HepG2 (cell line): ENCODE measurements around the gene NTMT1. TPM values are rescaled to one million over a fixed set of nuclear protein-coding genes. Genes with fewer than 3 reads are reported as not detected.

Source experiments
- ATF7-NPFF ChIP-seq: sonication (generic); formaldehyde crosslinking; IDR thresholded peaks from 2 replicates; pipeline ENCODE4 v1.8.1; 2023; ENCODE audit warnings: mild to moderate bottlenecking, low read depth, missing genetic modification reagents, moderate library complexity
- ATM ChIP-seq: fragments of 450-650 bp; IDR thresholded peaks from 2 replicates; pipeline ENCODE4 v1.7.1; 2017; ENCODE audit warnings: mild to moderate bottlenecking, borderline replicate concordance
- CEBPB ChIP-seq: IDR thresholded peaks from 2 replicates; pipeline ENCODE4 v1.6.1; 2011; ENCODE audit warnings: low read depth, low read length, improper control_type of control experiment, borderline replicate concordance
- HHEX ChIP-seq: IDR thresholded peaks from 2 replicates; pipeline ENCODE4 v1.6.1; 2016; ENCODE audit warnings: control low read depth
- MAZ ChIP-seq, 2 experiments: sonication (generic) in 1 of 2; formaldehyde crosslinking in 1 of 2; IDR thresholded peaks; 2 replicates each; pipeline versions ENCODE4 v1.5.0 to v1.6.1; 2012 to 2020; ENCODE audit warnings: low read depth in 2 of 2, mild to moderate bottlenecking in 2 of 2, borderline replicate concordance in 1 of 2, improper control_type of control experiment in 1 of 2, low read length in 1 of 2, missing genetic modification reagents in 1 of 2, moderate library complexity in 1 of 2
- NFE2 ChIP-seq: sonication (generic); formaldehyde crosslinking; IDR thresholded peaks from 2 replicates; pipeline ENCODE4 v1.4.0; 2020; ENCODE audit warnings: missing genetic modification reagents
- ZBTB2 ChIP-seq: sonication (generic); formaldehyde crosslinking; IDR thresholded peaks from 2 replicates; pipeline ENCODE4 v1.8.0; 2022; ENCODE audit warnings: low read depth, missing genetic modification reagents
- ZIK1 ChIP-seq: sonication (generic); formaldehyde crosslinking; IDR thresholded peaks from 2 replicates; pipeline ENCODE4 v1.5.0; 2020; ENCODE audit warnings: mild to moderate bottlenecking, low read depth, missing genetic modification reagents, borderline replicate concordance
- ZNF256 ChIP-seq: sonication (generic); formaldehyde crosslinking; conservative IDR thresholded peaks from 2 replicates; pipeline ENCODE4 v1.4.0; 2020; ENCODE audit warnings: missing genetic modification reagents
- ZNF280B ChIP-seq: sonication (generic); formaldehyde crosslinking; IDR thresholded peaks from 2 replicates; pipeline ENCODE4 v1.5.0; 2020; ENCODE audit warnings: missing genetic modification reagents, mild to moderate bottlenecking, borderline replicate concordance
- ZNF333 ChIP-seq: sonication (generic); formaldehyde crosslinking; IDR thresholded peaks from 2 replicates; pipeline ENCODE4 v1.4.0; 2020; ENCODE audit warnings: mild to moderate bottlenecking, missing genetic modification reagents, borderline replicate concordance
- ZNF512B ChIP-seq: sonication (generic); formaldehyde crosslinking; IDR thresholded peaks from 2 replicates; pipeline ENCODE4 v1.5.1; 2020; ENCODE audit warnings: missing genetic modification reagents, mild to moderate bottlenecking, borderline replicate concordance
- ZNF598 ChIP-seq: sonication (generic); formaldehyde crosslinking; IDR thresholded peaks from 2 replicates; pipeline ENCODE4 v1.5.1; 2020; ENCODE audit warnings: mild to moderate bottlenecking, missing genetic modification reagents, borderline replicate concordance
- polyA plus RNA-seq, 8 experiments: library from polyadenylated mRNA; depleted of rRNA in 3 of 8; stranded (reverse) in 7 of 8; unstranded in 1 of 8; fragments of >200 nt; fragmentation: Illumina TruSeq in 4 of 8; extraction: Trizol in 4 of 8; gene quantifications; 2 replicates each; pipeline versions ENCODE4 v1.2.1 to v1.2.3, GENCODE V29; 2011 to 2016; ENCODE audit warnings: low read depth in 4 of 8, missing spikeins in 1 of 8, mixed read lengths in 1 of 8; ENCODE audit not compliant: insufficient read depth in 1 of 8
- total RNA-seq, 5 experiments: library from RNA; depleted of rRNA; stranded (reverse); fragments of >200 nt; fragmentation: Illumina TruSeq; extraction: Trizol; gene quantifications; 2 replicates each; pipeline ENCODE4 v1.2.3, GENCODE V29; 2016; ENCODE audit warnings: low read depth in 1 of 5
- TF ChIP-seq, protein P1 (sequence below): IDR thresholded peaks from 2 replicates; pipeline ENCODE4 v1.6.1; 2012; ENCODE audit warnings: low read depth, low read length, improper control_type of control experiment
- TF ChIP-seq, protein P2 (sequence below): sonication (generic); formaldehyde crosslinking; IDR thresholded peaks from 2 replicates; pipeline ENCODE4 v1.4.0; 2020; ENCODE audit warnings: missing genetic modification reagents
- TF ChIP-seq, protein P3 (sequence below): sonication (generic); formaldehyde crosslinking; IDR thresholded peaks from 2 replicates; pipeline ENCODE4 v1.5.1; 2020; ENCODE audit warnings: missing genetic modification reagents, mild to moderate bottlenecking, borderline replicate concordance

NTMT1 gene
- total and polyA plus RNA-seq, 2 of the 13 experiments (the other 11 are each of a cell fraction or from before 2014, with no cell fraction given), result 49.1 to 53.8 TPM

- TF ChIP-seq, protein P1, sequence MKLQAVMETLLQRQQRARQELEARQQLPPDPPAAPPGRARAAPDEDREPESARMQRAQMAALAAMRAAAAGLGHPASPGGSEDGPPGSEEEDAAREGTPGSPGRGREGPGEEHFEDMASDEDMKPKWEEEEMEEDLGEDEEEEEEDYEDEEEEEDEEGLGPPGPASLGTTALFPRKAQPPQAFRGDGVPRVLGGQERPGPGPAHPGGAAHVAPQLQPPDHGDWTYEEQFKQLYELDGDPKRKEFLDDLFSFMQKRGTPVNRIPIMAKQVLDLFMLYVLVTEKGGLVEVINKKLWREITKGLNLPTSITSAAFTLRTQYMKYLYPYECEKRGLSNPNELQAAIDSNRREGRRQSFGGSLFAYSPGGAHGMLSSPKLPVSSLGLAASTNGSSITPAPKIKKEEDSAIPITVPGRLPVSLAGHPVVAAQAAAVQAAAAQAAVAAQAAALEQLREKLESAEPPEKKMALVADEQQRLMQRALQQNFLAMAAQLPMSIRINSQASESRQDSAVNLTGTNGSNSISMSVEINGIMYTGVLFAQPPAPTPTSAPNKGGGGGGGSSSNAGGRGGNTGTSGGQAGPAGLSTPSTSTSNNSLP, result no peak
- TF ChIP-seq ATF7-NPFF (CRISPR knock-in tag), result no peak; the same call in 1 of the 2 replicates
- no peak; the same call in 1 of the 2 replicates for TF ChIP-seq ZBTB2
- no peak for TF ChIP-seq HHEX (CRISPR knock-in tag)
- 0 out of 2 replicates have a peak, but pooled peaks have one; percentile 10 for TF ChIP-seq ZIK1 (CRISPR knock-in tag)
- TF ChIP-seq ATM, result no peak
- no peak for TF ChIP-seq ZNF256 (CRISPR knock-in tag)
- TF ChIP-seq MAZ (IDR thresholded peaks at IDR 0.05; ENCODE audit: borderline replicate concordance, low read depth, low read length), result no peak
- 0 out of 2 replicates have a peak, but pooled peaks have one; percentile 36 for TF ChIP-seq MAZ (CRISPR knock-in tag; IDR thresholded peaks at IDR 0.05; ENCODE audit: low read depth)
- TF ChIP-seq, protein P2, sequence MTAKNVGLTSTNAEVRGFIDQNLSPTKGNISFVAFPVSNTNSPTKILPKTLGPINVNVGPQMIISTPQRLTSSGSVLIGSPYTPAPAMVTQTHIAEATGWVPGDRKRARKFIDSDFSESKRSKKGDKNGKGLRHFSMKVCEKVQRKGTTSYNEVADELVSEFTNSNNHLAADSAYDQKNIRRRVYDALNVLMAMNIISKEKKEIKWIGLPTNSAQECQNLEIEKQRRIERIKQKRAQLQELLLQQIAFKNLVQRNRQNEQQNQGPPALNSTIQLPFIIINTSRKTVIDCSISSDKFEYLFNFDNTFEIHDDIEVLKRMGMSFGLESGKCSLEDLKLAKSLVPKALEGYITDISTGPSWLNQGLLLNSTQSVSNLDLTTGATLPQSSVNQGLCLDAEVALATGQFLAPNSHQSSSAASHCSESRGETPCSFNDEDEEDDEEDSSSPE (CRISPR knock-in tag), result peak; percentile 40
- TF ChIP-seq, protein P3, sequence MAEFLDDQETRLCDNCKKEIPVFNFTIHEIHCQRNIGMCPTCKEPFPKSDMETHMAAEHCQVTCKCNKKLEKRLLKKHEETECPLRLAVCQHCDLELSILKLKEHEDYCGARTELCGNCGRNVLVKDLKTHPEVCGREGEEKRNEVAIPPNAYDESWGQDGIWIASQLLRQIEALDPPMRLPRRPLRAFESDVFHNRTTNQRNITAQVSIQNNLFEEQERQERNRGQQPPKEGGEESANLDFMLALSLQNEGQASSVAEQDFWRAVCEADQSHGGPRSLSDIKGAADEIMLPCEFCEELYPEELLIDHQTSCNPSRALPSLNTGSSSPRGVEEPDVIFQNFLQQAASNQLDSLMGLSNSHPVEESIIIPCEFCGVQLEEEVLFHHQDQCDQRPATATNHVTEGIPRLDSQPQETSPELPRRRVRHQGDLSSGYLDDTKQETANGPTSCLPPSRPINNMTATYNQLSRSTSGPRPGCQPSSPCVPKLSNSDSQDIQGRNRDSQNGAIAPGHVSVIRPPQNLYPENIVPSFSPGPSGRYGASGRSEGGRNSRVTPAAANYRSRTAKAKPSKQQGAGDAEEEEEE (CRISPR knock-in tag), result no peak
- TF ChIP-seq ZNF598, result no peak
- TF ChIP-seq NFE2 (CRISPR knock-in tag), result no peak
- no peak for TF ChIP-seq ZNF333 (CRISPR knock-in tag)
- TF ChIP-seq CEBPB, result no peak
- TF ChIP-seq ZNF512B, result no peak
- TF ChIP-seq ZNF280B, result no peak
These were observed 5.9 kb upstream of the NTMT1 start (continued) for GRCh38 chr9:129619787-129620668.
